Caki2 (cell line): Measurements from ENCODE around the gene SEPTIN1. TPM values are rescaled to one million over a fixed set of nuclear protein-coding genes. Genes with fewer than 3 reads are reported as not detected.

Experiments used
- DNase-seq: peaks from one replicate; pipeline ENCODE4 v3.0.0-alpha.2; 2015; ENCODE audit warnings: low read depth
- in situ Hi-C: cut with HindIII; loops from 2 replicates; pipeline ENCODE4 v1.10.0; 2016; ENCODE audit warnings: low sequenced_read_pairs, low pct_unique_long_range_greater_than_20kb, mixed read lengths
- total RNA-seq: library from RNA; depleted of rRNA; stranded (reverse); fragments of >200 nt; shearing (Covaris generic); gene quantifications from 2 replicates; pipeline ENCODE4 v1.2.3, GENCODE V29; 2014; ENCODE audit warnings: low replicate concordance; rRNA removed

Gene SEPTIN1
- not detected in 2 replicates for total RNA-seq

- in situ Hi-C loops: no loop called here
- DNase-seq: no peak
These were observed at the start of gene SEPTIN1 for GRCh38 chr16:30382111-30382881. TSS of gene SEPTIN1 (minus strand) at chr16:30382561. CDS start at chr16:30382542, 19 bp downstream.

GRCh38 chr16:30430428-30430970 lies 48.1 kb upstream of the SEPTIN1 start:
- no peak for DNase-seq
- in situ Hi-C loops: no loop called here

GRCh38 chr16:30429678-30430427 lies 47.5 kb upstream of the SEPTIN1 start, which contains the start of gene DCTPP1:
TSS of gene DCTPP1 (minus strand) at chr16:30430030. CDS start at chr16:30429980, 50 bp downstream.
- in situ Hi-C loops: no loop called here
- DNase-seq: peak; percentile 100

- in situ Hi-C loops: no loop called here
- no peak for DNase-seq
These were observed 47.0 kb upstream of the SEPTIN1 start for GRCh38 chr16:30429418-30429677.

- in situ Hi-C loops: no loop called here
- no peak for DNase-seq
These were observed 45.7 kb upstream of the SEPTIN1 start for GRCh38 chr16:30428055-30428454.

- in situ Hi-C loops: no loop called here
- DNase-seq: no peak
These were observed 38.6 kb upstream of the SEPTIN1 start for GRCh38 chr16:30421010-30421409.

GRCh38 chr16:30418350-30419181 lies 36.2 kb upstream of the SEPTIN1 start:
- in situ Hi-C loops: no loop called here
- DNase-seq: peak; percentile 42

- in situ Hi-C loops: no loop called here
- peak; percentile 98 for DNase-seq
These were observed 35.4 kb upstream of the SEPTIN1 start for GRCh38 chr16:30417529-30418349.

- in situ Hi-C loops: no loop called here
- no peak for DNase-seq
These were observed 34.5 kb upstream of the SEPTIN1 start for GRCh38 chr16:30416624-30417528.

GRCh38 chr16:30416047-30416603 lies 33.8 kb upstream of the SEPTIN1 start:
- in situ Hi-C loops: no loop called here
- DNase-seq: no peak

GRCh38 chr16:30414159-30414558 lies 31.8 kb upstream of the SEPTIN1 start:
- in situ Hi-C loops: no loop called here
- DNase-seq: no peak

- no peak for DNase-seq
- in situ Hi-C loops: no loop called here
These were observed 30.9 kb upstream of the SEPTIN1 start for GRCh38 chr16:30413112-30413806.

- in situ Hi-C loops: no loop called here
- peak; percentile 87 for DNase-seq
These were observed 27.0 kb upstream of the SEPTIN1 start for GRCh38 chr16:30409125-30410060.

- DNase-seq: no peak
- in situ Hi-C loops: no loop called here
These were observed 25.6 kb upstream of the SEPTIN1 start for GRCh38 chr16:30407804-30408534.
